Large intestine (tissue), 3 donors: ENCODE results near the gene KRT2. TPM values are rescaled to one million over a fixed set of nuclear protein-coding genes. Genes with fewer than 3 reads are reported as not detected.
"Not testable (repeated sequence)": the region's sequence is repeated elsewhere in the genome, so short reads cannot be mapped to it uniquely, and the experiment has no call there.

ENCODE experiments used
- DNase-seq, 2 donors: peaks; one replicate each; pipeline versions ENCODE4 v3.0.0 to v3.0.0-alpha.2; 2013
- H3K27ac ChIP-seq: one replicate; pipeline ENCODE4 v1.5.1; 2013; ENCODE audit warnings: low read length
- H3K27me3 ChIP-seq: 2 replicates; pipeline ENCODE4 v1.6.1; 2013; ENCODE audit warnings: low read length; ENCODE audit not compliant: control insufficient read depth, insufficient read depth
- H3K36me3 ChIP-seq: 2 replicates; pipeline ENCODE4 v1.6.1; 2013; ENCODE audit warnings: low read length; ENCODE audit not compliant: control insufficient read depth, insufficient read depth
- H3K4me1 ChIP-seq: one replicate; pipeline ENCODE4 v1.6.1; 2013; ENCODE audit warnings: low read length; ENCODE audit not compliant: control insufficient read depth, insufficient read depth
- H3K4me3 ChIP-seq: one replicate; pipeline ENCODE4 v1.5.1; 2013; ENCODE audit warnings: low read length
- H3K9me3 ChIP-seq: one replicate; pipeline ENCODE4 v1.6.1; 2013; ENCODE audit warnings: mild to moderate bottlenecking, low read depth, low read length, moderate library complexity; ENCODE audit not compliant: control insufficient read depth
- WGBS: methylation state at CpG from one replicate; pipeline ENCODE4 v1.1.5; 2013; ENCODE audit warnings: low lambda C conversion rate; ENCODE audit not compliant: insufficient coverage; 5-methylcytosine and 5-hydroxymethylcytosine counted together
- polyA plus RNA-seq: library from polyadenylated mRNA; unstranded; fragments of 120-200 nt; gene quantifications from one replicate; pipeline ENCODE4 v1.2.1, GENCODE V29; 2013

The KRT2 gene
- polyA plus RNA-seq, 1 donor, result 0.54 TPM

DNA sequence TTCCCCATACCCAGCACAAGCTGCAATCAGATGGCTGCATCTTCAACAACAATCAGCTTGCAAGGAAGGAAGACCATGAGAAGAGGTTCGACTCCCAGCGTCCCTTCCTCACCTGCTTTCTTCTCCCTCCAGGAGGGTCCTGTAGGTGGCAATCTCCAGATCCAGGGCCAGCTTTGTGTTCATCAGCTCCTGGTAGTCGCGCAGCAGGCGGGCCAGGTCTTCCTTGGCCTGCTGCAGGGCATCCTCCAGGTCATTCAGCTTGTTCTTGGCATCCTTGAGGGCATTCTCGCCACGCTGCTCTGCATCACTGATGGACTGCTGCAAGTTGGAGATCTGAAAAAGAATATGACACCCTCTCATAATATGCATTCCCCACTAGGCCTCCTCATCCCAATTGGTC is 24.2 kb upstream of the KRT2 start:
- no CpG with 5 or more reads among the region's 7 CpGs for WGBS
- Histone ChIP-seq H3K4me1 (no peaks in the 10 kb centered on the region), H3K36me3 (no peaks in the 10 kb centered on the region), H3K4me3 (no peak overlapping the region), H3K9me3 (no peaks in the 10 kb centered on the region), H3K27ac (no peak overlapping the region), H3K27me3 (peaks cover 23% of the 10 kb centered on the region)
- DNase-seq, result no peak

DNA sequence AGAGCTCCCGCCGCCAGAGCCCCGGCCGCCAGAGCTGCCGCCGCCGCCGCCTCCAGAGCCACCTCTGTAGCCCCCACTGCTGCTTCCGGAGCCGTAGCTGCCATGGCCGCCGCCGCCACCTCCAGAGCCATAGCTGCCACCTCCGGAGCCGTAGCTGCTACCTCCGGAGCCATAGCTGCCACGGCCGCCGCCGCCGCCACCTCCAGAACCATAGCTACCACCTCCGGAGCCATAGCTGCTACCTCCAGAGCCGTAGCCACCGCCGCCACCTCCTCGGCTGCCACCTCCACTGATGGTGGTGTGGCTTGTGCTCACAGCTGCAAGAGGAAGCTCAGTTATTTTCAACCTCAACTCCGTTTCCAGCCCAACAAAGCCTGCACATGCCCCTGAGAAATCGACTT is 23.3 kb upstream of the KRT2 start:
- Histone ChIP-seq H3K27ac (no peak overlapping the region), H3K27me3 (peaks cover 24% of the 10 kb centered on the region), H3K4me3 (no peak overlapping the region), H3K4me1 (no peaks in the 10 kb centered on the region), H3K36me3 (no peaks in the 10 kb centered on the region), H3K9me3 (no peaks in the 10 kb centered on the region)
- WGBS, result no CpG with 5 or more reads among the region's 28 CpGs
- no peak for DNase-seq

DNA sequence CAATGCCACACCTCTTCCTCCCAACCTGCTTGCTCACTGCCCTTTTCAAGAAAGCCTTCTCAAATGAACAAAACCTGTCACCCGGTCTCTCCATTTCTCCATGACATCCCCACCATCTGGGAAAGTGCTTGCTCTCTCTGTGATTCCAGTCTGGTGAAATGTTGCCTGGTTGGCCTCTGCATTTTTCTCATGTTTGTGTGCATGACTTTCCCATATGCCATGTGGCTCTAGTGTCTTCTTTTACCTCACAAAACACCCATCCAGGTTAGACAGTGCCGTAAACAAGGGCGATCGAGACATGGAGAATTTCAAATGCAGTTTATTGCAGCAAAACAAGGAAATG is 22.4 kb upstream of the KRT2 start:
- no peaks in the 10 kb centered on the region for H3K4me1 ChIP-seq
- H3K9me3 ChIP-seq, result no peaks in the 10 kb centered on the region
- peaks cover 29% of the 10 kb centered on the region for H3K27me3 ChIP-seq
- H3K27ac ChIP-seq, result no peak overlapping the region
- WGBS, result 100% methylated on average over 1 of the region's 4 CpGs
- H3K36me3 ChIP-seq, result no peaks in the 10 kb centered on the region
- DNase-seq, result no peak
- no peak overlapping the region for H3K4me3 ChIP-seq

- Histone ChIP-seq H3K27me3 (peaks cover 30% of the 10 kb centered on the region), H3K36me3 (no peaks in the 10 kb centered on the region), H3K27ac (no peak overlapping the region), H3K4me3 (no peak overlapping the region), H3K4me1 (no peaks in the 10 kb centered on the region), H3K9me3 (no peaks in the 10 kb centered on the region)
- peak in 1 of 2 donors; percentile 21 for DNase-seq
- WGBS, result 80% methylated on average over 1 of the region's 3 CpGs
These were observed 21.9 kb upstream of the KRT2 start for GRCh38 chr12:52673713-52674432.

GRCh38 chr12:52673217-52673616 is 21.2 kb upstream of the KRT2 start:
- Histone ChIP-seq H3K9me3 (no peaks in the 10 kb centered on the region), H3K4me1 (no peaks in the 10 kb centered on the region), H3K27me3 (peaks cover 28% of the 10 kb centered on the region), H3K4me3 (no peak overlapping the region), H3K36me3 (no peaks in the 10 kb centered on the region), H3K27ac (no peak overlapping the region)
- no peak for DNase-seq
- WGBS, result no CpG with 5 or more reads among the region's 5 CpGs

DNA sequence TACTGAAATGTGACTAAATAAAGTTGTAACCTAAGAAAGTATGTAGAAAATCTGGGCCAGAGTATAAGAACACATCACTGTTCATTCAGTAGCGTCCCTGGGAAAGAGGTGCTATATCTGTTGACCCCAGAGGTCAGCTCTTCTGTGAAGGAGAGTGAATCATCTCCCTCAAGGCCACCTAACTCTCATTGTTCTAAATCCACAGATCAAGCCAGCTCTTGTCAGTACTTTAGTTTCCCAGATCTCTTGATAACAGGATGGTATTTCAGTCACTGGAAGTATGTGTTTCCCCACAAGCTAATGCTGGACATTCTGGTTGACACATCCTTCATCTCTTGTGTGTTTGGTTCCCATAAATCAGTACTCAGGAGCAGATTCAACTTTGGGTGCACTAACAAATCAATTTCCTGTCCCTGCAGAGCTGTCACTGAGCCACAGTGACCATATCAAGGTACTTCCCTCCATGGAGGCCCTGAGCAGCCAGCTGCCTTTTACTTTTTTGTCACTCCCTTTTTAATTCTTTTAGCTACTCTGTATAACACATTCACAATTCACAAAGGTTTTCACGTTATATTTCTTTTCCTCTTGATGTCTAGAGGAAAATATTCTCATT is 20.4 kb upstream of the KRT2 start:
- 64% methylated on average over 1 of the region's 2 CpGs for WGBS
- no peak for DNase-seq
- Histone ChIP-seq H3K4me1 (no peaks in the 10 kb centered on the region), H3K9me3 (no peaks in the 10 kb centered on the region), H3K4me3 (no peak overlapping the region), H3K27ac (no peak overlapping the region), H3K27me3 (peaks cover 29% of the 10 kb centered on the region), H3K36me3 (no peaks in the 10 kb centered on the region)

- H3K4me1 ChIP-seq, result peaks cover 4% of the 10 kb centered on the region
- no peak overlapping the region for H3K4me3 ChIP-seq
- WGBS, result 100% methylated on average over 1 of the region's 3 CpGs
- H3K9me3 ChIP-seq, result no peaks in the 10 kb centered on the region
- no peaks in the 10 kb centered on the region for H3K36me3 ChIP-seq
- peaks cover 29% of the 10 kb centered on the region for H3K27me3 ChIP-seq
- DNase-seq, result no peak
- H3K27ac ChIP-seq, result no peak overlapping the region
These were observed 18.9 kb upstream of the KRT2 start for GRCh38 chr12:52670961-52671360.

DNA sequence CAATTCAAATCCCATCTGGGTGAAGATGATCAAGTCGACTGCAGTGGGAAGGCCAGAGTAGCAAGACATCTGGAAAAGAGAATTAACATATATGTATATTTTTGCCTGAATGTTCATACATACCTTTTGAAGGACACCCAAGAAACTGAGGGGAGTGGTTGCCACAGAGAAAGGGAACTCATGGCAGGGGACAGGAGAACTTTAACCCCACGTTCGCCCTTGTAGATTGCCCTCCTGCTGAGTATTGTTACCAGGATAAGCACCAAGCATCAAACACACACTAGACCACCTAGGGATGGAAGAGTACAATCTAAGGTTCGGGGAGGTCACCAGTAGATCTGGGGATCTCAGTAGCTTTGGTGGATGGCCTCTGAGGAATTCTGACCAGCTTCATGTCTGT is 18.5 kb upstream of the KRT2 start:
- Histone ChIP-seq H3K4me1 (peaks cover 5% of the 10 kb centered on the region), H3K27ac (no peak overlapping the region), H3K36me3 (no peaks in the 10 kb centered on the region), H3K27me3 (peaks cover 27% of the 10 kb centered on the region), H3K4me3 (no peak overlapping the region), H3K9me3 (no peaks in the 10 kb centered on the region)
- WGBS, result no CpG with 5 or more reads among the region's 4 CpGs
- no peak for DNase-seq

DNA sequence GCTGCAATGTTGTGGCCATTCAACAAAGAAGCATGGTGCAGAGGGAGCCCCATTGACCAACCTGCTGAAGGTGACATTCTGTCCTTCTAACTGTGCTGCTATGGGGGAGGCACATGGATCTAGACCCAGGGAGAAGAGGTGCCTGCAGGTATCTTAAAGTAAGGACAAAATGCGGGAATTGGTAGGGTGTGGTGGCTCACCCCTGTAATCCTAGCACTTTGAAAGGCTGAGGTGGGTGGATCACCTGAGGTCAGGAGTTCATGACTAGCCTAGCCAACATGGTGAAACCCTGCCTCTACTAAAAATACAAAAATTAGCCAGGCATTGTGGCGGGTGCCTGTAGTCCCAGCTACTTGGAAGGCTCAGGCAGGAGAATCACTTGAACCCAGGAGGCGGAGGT is 17.9 kb upstream of the KRT2 start:
- not testable (repeated sequence) for H3K4me3 ChIP-seq, H3K36me3 ChIP-seq, H3K27ac ChIP-seq, H3K4me1 ChIP-seq, H3K9me3 ChIP-seq, DNase-seq
- no CpG with 5 or more reads among the region's 3 CpGs for WGBS
- H3K27me3 ChIP-seq, result peaks cover 24% of the 10 kb centered on the region

- Histone ChIP-seq H3K9me3 (no peaks in the 10 kb centered on the region), H3K4me1 (peaks cover 5% of the 10 kb centered on the region), H3K4me3 (no peak overlapping the region), H3K27ac (no peak overlapping the region), H3K27me3 (peaks cover 21% of the 10 kb centered on the region), H3K36me3 (no peaks in the 10 kb centered on the region)
- DNase-seq, result no peak
These were observed 17.4 kb upstream of the KRT2 start for GRCh38 chr12:52669426-52669825.

- Histone ChIP-seq H3K27me3 (peaks cover 15% of the 10 kb centered on the region), H3K27ac (no peak overlapping the region), H3K36me3 (no peaks in the 10 kb centered on the region), H3K9me3 (no peaks in the 10 kb centered on the region), H3K4me1 (peaks cover 5% of the 10 kb centered on the region), H3K4me3 (no peak overlapping the region)
- WGBS, result 90% methylated on average over 2 of the region's 7 CpGs
- DNase-seq, result no peak
These were observed 15.9 kb upstream of the KRT2 start for GRCh38 chr12:52667931-52668330.
